K562 (cell line): ENCODE data around the gene PRKCE. TPM values are rescaled to one million over a fixed set of nuclear protein-coding genes. Genes with fewer than 3 reads are reported as not detected.

Experiments used
- CBFA2T3 ChIP-seq: fragments of 450-650 bp; IDR thresholded peaks from 2 replicates; pipeline ENCODE4 v1.6.1; 2017
- KLF13 ChIP-seq: fragments of 450-650 bp; IDR thresholded peaks from 2 replicates; pipeline ENCODE4 v1.6.1; 2016; ENCODE audit warnings: missing genetic modification characterization, low read depth, mild to moderate bottlenecking, missing compliant biosample characterization, moderate library complexity, borderline replicate concordance
- MTF1 ChIP-seq: fragments of 250-450 bp; sonication (Bioruptor Pico); IDR thresholded peaks from 2 replicates; pipeline ENCODE4 v1.9.0; 2021; ENCODE audit warnings: moderate library complexity, mild to moderate bottlenecking, inconsistent platforms, borderline replicate concordance
- MYBL2 ChIP-seq, 2 experiments: fragments of 450-650 bp in 1 of 2; sonication (generic) in 1 of 2; formaldehyde crosslinking in 1 of 2; IDR thresholded peaks; 2 replicates each; pipeline versions ENCODE4 v1.6.1 to v1.8.1; 2017 to 2022; ENCODE audit warnings: borderline replicate concordance in 1 of 2, inconsistent platforms in 1 of 2, low read depth in 1 of 2, mild to moderate bottlenecking in 1 of 2, missing genetic modification reagents in 1 of 2, moderate library complexity in 1 of 2
- NCOA1 ChIP-seq: fragments of 450-650 bp; IDR thresholded peaks from 2 replicates; pipeline ENCODE4 v1.6.1; 2016; ENCODE audit warnings: low read depth
- OTX1 ChIP-seq: fragments of 450-650 bp; formaldehyde crosslinking; IDR thresholded peaks from 2 replicates; pipeline ENCODE4 v1.4.0; 2022; ENCODE audit warnings: mild to moderate bottlenecking
- POLR3A ChIP-seq: IDR thresholded peaks from 2 replicates; pipeline ENCODE4 v1.6.1; 2011; ENCODE audit warnings: borderline replicate concordance, mild to moderate bottlenecking, moderate library complexity; ENCODE audit not compliant: insufficient read length, insufficient read depth; ENCODE audit errors: extremely low read depth
- RBM34 ChIP-seq: fragments of 200-400 bp; formaldehyde crosslinking; IDR thresholded peaks from 2 replicates; pipeline ENCODE4 v1.6.1; 2018; ENCODE audit warnings: low read length, borderline replicate concordance; ENCODE audit not compliant: insufficient read depth
- SAFB ChIP-seq: fragments of 200-400 bp; formaldehyde crosslinking; IDR thresholded peaks from 2 replicates; pipeline ENCODE4 v1.6.1; 2017; ENCODE audit warnings: low read depth, low read length, borderline replicate concordance
- SAFB2 ChIP-seq: fragments of 200-400 bp; formaldehyde crosslinking; IDR thresholded peaks from 2 replicates; pipeline ENCODE4 v1.6.1; 2018; ENCODE audit warnings: borderline replicate concordance, low read length, low read depth, moderate library complexity; ENCODE audit not compliant: severe bottlenecking
- TOE1 ChIP-seq, 2 experiments: fragments of 450-650 bp in 1 of 2; sonication (generic) in 1 of 2; formaldehyde crosslinking in 1 of 2; IDR thresholded peaks; 2 replicates each; pipeline versions ENCODE4 v1.7.1 to v1.8.0; 2016 to 2022; ENCODE audit warnings: borderline replicate concordance in 2 of 2, mild to moderate bottlenecking in 2 of 2, antibody characterized with exemption in 1 of 2, inconsistent platforms in 1 of 2, low read depth in 1 of 2, missing genetic modification reagents in 1 of 2, moderate library complexity in 1 of 2
- ZBTB2 ChIP-seq: fragments of 450-650 bp; IDR thresholded peaks from 2 replicates; pipeline ENCODE4 v1.6.1; 2016; ENCODE audit warnings: antibody characterized with exemption
- ZKSCAN1 ChIP-seq: fragments of 150-350 bp; IDR thresholded peaks from 2 replicates; pipeline ENCODE4 v1.6.1; 2016; ENCODE audit warnings: low read depth, low read length
- ZNF12 ChIP-seq: sonication (generic); formaldehyde crosslinking; IDR thresholded peaks from 2 replicates; pipeline ENCODE4 v1.4.0; 2020; ENCODE audit warnings: mild to moderate bottlenecking, missing genetic modification reagents
- ZNF133 ChIP-seq: fragments of 250-450 bp; sonication (Bioruptor Pico); IDR thresholded peaks from 2 replicates; pipeline ENCODE4 v1.4.0; 2020; ENCODE audit warnings: mild to moderate bottlenecking
- ZNF785 ChIP-seq: fragments of 250-450 bp; sonication (Bioruptor Pico); IDR thresholded peaks from 2 replicates; pipeline ENCODE4 v1.4.0; 2020; ENCODE audit warnings: mild to moderate bottlenecking
- polyA plus RNA-seq, 8 experiments: library from polyadenylated mRNA; depleted of rRNA in 4 of 8; stranded (reverse) in 5 of 8; unstranded in 3 of 8; fragments of >200 nt; fragmentation: Nextera tagmentation in 2 of 8; fragmentation: Illumina TruSeq in 1 of 8; extraction: Ambion mirVana in 2 of 8; extraction: Trizol in 1 of 8; gene quantifications; 2 replicates each; pipeline versions ENCODE4 v1.2.1 to v1.2.3, GENCODE V29; 2011 to 2014; ENCODE audit warnings: inconsistent platforms in 1 of 8, missing spikeins in 1 of 8
- total RNA-seq, 7 experiments: library from RNA; depleted of rRNA in 6 of 7; stranded (reverse); fragments of >200 nt in 6 of 7; fragmentation: Illumina TruSeq in 2 of 7; extraction: Trizol in 2 of 7; gene quantifications; 2 replicates each; pipeline versions ENCODE4 v1.2.1 to v1.2.3, GENCODE V29; 2011 to 2021; ENCODE audit warnings: low replicate concordance in 1 of 7
- TF ChIP-seq, protein P1 (sequence below): fragments of 250-450 bp; sonication (Bioruptor Pico); IDR thresholded peaks from 2 replicates; pipeline ENCODE4 v1.4.0; 2020
- TF ChIP-seq, protein P2 (sequence below): fragments of 200-800 bp; sonication (Bioruptor generic); IDR thresholded peaks from 2 replicates; pipeline ENCODE4 v1.6.1; 2017; ENCODE audit warnings: missing genetic modification characterization, missing compliant biosample characterization
- TF ChIP-seq, protein P3 (sequence below): fragments of 450-650 bp; IDR thresholded peaks from 2 replicates; pipeline ENCODE4 v1.6.1; 2016; ENCODE audit warnings: borderline replicate concordance

PRKCE gene
- total and polyA plus RNA-seq, 9 of the 15 experiments (the other 6 are each of a cell fraction or from before 2014, with no cell fraction given): 0.06 to 1.0 (median 0.22) TPM; not detected in 1

GRCh38 chr2:45649858-45650811 is 1.3 kb upstream of the PRKCE start (continued):
- TF ChIP-seq, protein P1, sequence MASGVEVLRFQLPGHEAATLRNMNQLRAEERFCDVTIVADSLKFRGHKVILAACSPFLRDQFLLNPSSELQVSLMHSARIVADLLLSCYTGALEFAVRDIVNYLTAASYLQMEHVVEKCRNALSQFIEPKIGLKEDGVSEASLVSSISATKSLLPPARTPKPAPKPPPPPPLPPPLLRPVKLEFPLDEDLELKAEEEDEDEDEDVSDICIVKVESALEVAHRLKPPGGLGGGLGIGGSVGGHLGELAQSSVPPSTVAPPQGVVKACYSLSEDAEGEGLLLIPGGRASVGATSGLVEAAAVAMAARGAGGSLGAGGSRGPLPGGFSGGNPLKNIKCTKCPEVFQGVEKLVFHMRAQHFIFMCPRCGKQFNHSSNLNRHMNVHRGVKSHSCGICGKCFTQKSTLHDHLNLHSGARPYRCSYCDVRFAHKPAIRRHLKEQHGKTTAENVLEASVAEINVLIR (CRISPR knock-in tag): no peak
- TF ChIP-seq RBM34 (no peak), CBFA2T3 (no peak), MTF1 (no peak), SAFB (no peak), ZNF12 (no peak), ZNF785 (CRISPR knock-in tag) (no peak), SAFB2 (no peak), ZKSCAN1 (no peak), MYBL2 (IDR thresholded peaks at IDR 0.05; ENCODE audit: low read depth) (no peak), MYBL2 (CRISPR knock-in tag; IDR thresholded peaks at IDR 0.05; ENCODE audit: borderline replicate concordance) (no peak), TOE1 (IDR thresholded peaks at IDR 0.05; ENCODE audit: borderline replicate concordance) (peak; percentile 71; the same call in 1 of the 2 replicates), TOE1 (CRISPR knock-in tag; IDR thresholded peaks at IDR 0.05; ENCODE audit: borderline replicate concordance, low read depth) (no peak), ZNF133 (CRISPR knock-in tag) (no peak), OTX1 (CRISPR knock-in tag) (no peak), POLR3A (no peak), ZBTB2 (no peak), NCOA1 (no peak), KLF13 (no peak)
- TF ChIP-seq, protein P2, sequence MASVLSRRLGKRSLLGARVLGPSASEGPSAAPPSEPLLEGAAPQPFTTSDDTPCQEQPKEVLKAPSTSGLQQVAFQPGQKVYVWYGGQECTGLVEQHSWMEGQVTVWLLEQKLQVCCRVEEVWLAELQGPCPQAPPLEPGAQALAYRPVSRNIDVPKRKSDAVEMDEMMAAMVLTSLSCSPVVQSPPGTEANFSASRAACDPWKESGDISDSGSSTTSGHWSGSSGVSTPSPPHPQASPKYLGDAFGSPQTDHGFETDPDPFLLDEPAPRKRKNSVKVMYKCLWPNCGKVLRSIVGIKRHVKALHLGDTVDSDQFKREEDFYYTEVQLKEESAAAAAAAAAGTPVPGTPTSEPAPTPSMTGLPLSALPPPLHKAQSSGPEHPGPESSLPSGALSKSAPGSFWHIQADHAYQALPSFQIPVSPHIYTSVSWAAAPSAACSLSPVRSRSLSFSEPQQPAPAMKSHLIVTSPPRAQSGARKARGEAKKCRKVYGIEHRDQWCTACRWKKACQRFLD (CRISPR knock-in tag): no peak
- TF ChIP-seq, protein P3, sequence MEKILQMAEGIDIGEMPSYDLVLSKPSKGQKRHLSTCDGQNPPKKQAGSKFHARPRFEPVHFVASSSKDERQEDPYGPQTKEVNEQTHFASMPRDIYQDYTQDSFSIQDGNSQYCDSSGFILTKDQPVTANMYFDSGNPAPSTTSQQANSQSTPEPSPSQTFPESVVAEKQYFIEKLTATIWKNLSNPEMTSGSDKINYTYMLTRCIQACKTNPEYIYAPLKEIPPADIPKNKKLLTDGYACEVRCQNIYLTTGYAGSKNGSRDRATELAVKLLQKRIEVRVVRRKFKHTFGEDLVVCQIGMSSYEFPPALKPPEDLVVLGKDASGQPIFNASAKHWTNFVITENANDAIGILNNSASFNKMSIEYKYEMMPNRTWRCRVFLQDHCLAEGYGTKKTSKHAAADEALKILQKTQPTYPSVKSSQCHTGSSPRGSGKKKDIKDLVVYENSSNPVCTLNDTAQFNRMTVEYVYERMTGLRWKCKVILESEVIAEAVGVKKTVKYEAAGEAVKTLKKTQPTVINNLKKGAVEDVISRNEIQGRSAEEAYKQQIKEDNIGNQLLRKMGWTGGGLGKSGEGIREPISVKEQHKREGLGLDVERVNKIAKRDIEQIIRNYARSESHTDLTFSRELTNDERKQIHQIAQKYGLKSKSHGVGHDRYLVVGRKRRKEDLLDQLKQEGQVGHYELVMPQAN: no peak
